PFSK-1 (cell line): ENCODE results near the gene DNM1.

ENCODE experiments used
- FOXP2 ChIP-seq: optimal IDR thresholded peaks from 2 replicates; pipeline ENCODE3; 2011; ENCODE audit warnings: borderline replicate concordance, control low read depth, inconsistent platforms; ENCODE audit not compliant: insufficient read depth; ENCODE audit errors: extremely low read length, extremely low read depth
- POLR2AphosphoS5 ChIP-seq: IDR thresholded peaks from 2 replicates; pipeline ENCODE4 v1.6.1; 2012; ENCODE audit warnings: low read depth, mild to moderate bottlenecking, control low read depth, low read length, moderate library complexity
- REST ChIP-seq, 2 experiments: IDR thresholded peaks; 2 replicates each; pipeline versions ENCODE4 v1.6.1 to v1.8.0; 2011 to 2012; ENCODE audit warnings: low read depth in 2 of 2, low read length in 2 of 2, control low read depth in 1 of 2, inconsistent platforms in 1 of 2, mild to moderate bottlenecking in 1 of 2, moderate library complexity in 1 of 2; ENCODE audit not compliant: insufficient read depth in 1 of 2
- SIN3A ChIP-seq: IDR thresholded peaks from 2 replicates; pipeline ENCODE4 v1.6.1; 2012; ENCODE audit warnings: mild to moderate bottlenecking, low read length, moderate library complexity, borderline replicate concordance; ENCODE audit not compliant: insufficient read depth
- TAF1 ChIP-seq: IDR thresholded peaks from 2 replicates; pipeline ENCODE4 v1.6.1; 2012; ENCODE audit warnings: low read length, control low read depth, borderline replicate concordance; ENCODE audit not compliant: insufficient read depth

Gene DNM1

GRCh38 chr9:128252317-128253139 is 49.3 kb downstream of the DNM1 start:
- TF ChIP-seq TAF1 (no peak), SIN3A (no peak), REST (IDR thresholded peaks at IDR 0.05; ENCODE audit: insufficient read depth in 1 of 2, low read depth in 2 of 2, low read length in 2 of 2) (no peak), FOXP2 (no peak), POLR2AphosphoS5 (no peak)

- TF ChIP-seq POLR2AphosphoS5 (no peak), TAF1 (no peak), SIN3A (no peak), REST (IDR thresholded peaks at IDR 0.05; ENCODE audit: insufficient read depth in 1 of 2, low read depth in 2 of 2, low read length in 2 of 2) (no peak)
These were observed 50.2 kb downstream of the DNM1 start for GRCh38 chr9:128253140-128253990.

GRCh38 chr9:128253991-128254346 is 50.8 kb downstream of the DNM1 start:
- TF ChIP-seq SIN3A: no peak
- TF ChIP-seq REST (IDR thresholded peaks at IDR 0.05; ENCODE audit: insufficient read depth in 1 of 2, low read depth in 2 of 2, low read length in 2 of 2): no peak
- TF ChIP-seq POLR2AphosphoS5: no peak
- TF ChIP-seq TAF1: no peak
- no peak for TF ChIP-seq FOXP2

- TF ChIP-seq TAF1 (no peak), POLR2AphosphoS5 (no peak)
These were observed 51.2 kb downstream of the DNM1 start for GRCh38 chr9:128254362-128254761.

- no peak for TF ChIP-seq FOXP2
- no peak for TF ChIP-seq SIN3A
- TF ChIP-seq POLR2AphosphoS5: no peak
- TF ChIP-seq TAF1: no peak
- no peak for TF ChIP-seq REST (IDR thresholded peaks at IDR 0.05; ENCODE audit: insufficient read depth in 1 of 2, low read depth in 2 of 2, low read length in 2 of 2)
These were observed 51.9 kb downstream of the DNM1 start for GRCh38 chr9:128254855-128255759.
